HUES64 (cell line): ENCODE data around the gene HOXD10.

ENCODE experiments used
- H3K27ac ChIP-seq: 2 replicates; pipeline ENCODE4 v1.7.0; 2013; ENCODE audit warnings: low read depth, low read length, inconsistent platforms
- H3K27me3 ChIP-seq: 2 replicates; pipeline ENCODE4 v1.6.1; 2013; ENCODE audit warnings: mild to moderate bottlenecking, low read length; ENCODE audit not compliant: insufficient read depth
- H3K36me3 ChIP-seq: 2 replicates; pipeline ENCODE4 v1.6.1; 2013; ENCODE audit warnings: mild to moderate bottlenecking, low read length; ENCODE audit not compliant: insufficient read depth
- H3K4me1 ChIP-seq: 2 replicates; pipeline ENCODE4 v1.6.1; 2013; ENCODE audit warnings: mild to moderate bottlenecking, low read length, moderate library complexity; ENCODE audit not compliant: insufficient read depth
- H3K4me3 ChIP-seq: 2 replicates; pipeline ENCODE4 v1.5.1; 2013; ENCODE audit warnings: mild to moderate bottlenecking, low read length, moderate library complexity
- H3K9ac ChIP-seq: 2 replicates; pipeline ENCODE4 v1.6.1; 2013; ENCODE audit warnings: mild to moderate bottlenecking, low read depth, low read length
- H3K9me3 ChIP-seq: 2 replicates; pipeline ENCODE4 v1.6.1; 2013; ENCODE audit warnings: low read depth, low read length; ENCODE audit not compliant: insufficient read depth
- WGBS: fragments of 150-250, 120-280 bp; methylation state at CpG from one replicate; pipeline ENCODE4 v1.1.7; 2013; ENCODE audit warnings: missing lambda C conversion rate; 5-methylcytosine and 5-hydroxymethylcytosine counted together

HOXD10 gene

GRCh38 chr2:176076796-176077195 lies 39.8 kb upstream of the HOXD10 start:
- Histone ChIP-seq H3K4me3 (no peak overlapping the region), H3K27me3 (peaks cover 98% of the 10 kb centered on the region), H3K27ac (no peak overlapping the region), H3K9me3 (no peaks in the 10 kb centered on the region), H3K36me3 (no peaks in the 10 kb centered on the region), H3K9ac (no peak overlapping the region), H3K4me1 (peaks cover 4% of the 10 kb centered on the region; the same call in 1 of the 2 replicates)
- 71% methylated on average over 2 of the region's 2 CpGs for WGBS

GRCh38 chr2:176078541-176079284 lies 37.9 kb upstream of the HOXD10 start:
- H3K9ac ChIP-seq: no peak overlapping the region
- no peak overlapping the region for H3K27ac ChIP-seq
- 9% methylated on average over 25 of the region's 25 CpGs for WGBS
- H3K27me3 ChIP-seq: peaks cover 99% of the 10 kb centered on the region
- H3K9me3 ChIP-seq: no peaks in the 10 kb centered on the region
- peak overlapping the region; percentile 46 for H3K4me3 ChIP-seq
- no peaks in the 10 kb centered on the region for H3K36me3 ChIP-seq
- peaks cover 4% of the 10 kb centered on the region; the same call in 1 of the 2 replicates for H3K4me1 ChIP-seq

GRCh38 chr2:176079285-176079830 lies 37.2 kb upstream of the HOXD10 start:
- Histone ChIP-seq H3K9me3 (no peaks in the 10 kb centered on the region), H3K4me3 (peak overlapping the region; percentile 46), H3K9ac (no peak overlapping the region), H3K27ac (no peak overlapping the region), H3K27me3 (peaks cover 99% of the 10 kb centered on the region), H3K36me3 (no peaks in the 10 kb centered on the region), H3K4me1 (peaks cover 4% of the 10 kb centered on the region; the same call in 1 of the 2 replicates)
- WGBS: under 1% methylated on average over 30 of the region's 30 CpGs

- Histone ChIP-seq H3K9me3 (no peaks in the 10 kb centered on the region), H3K4me3 (peak overlapping the region; percentile 46), H3K9ac (no peak overlapping the region), H3K27me3 (peaks cover 99% of the 10 kb centered on the region), H3K36me3 (no peaks in the 10 kb centered on the region), H3K27ac (no peak overlapping the region), H3K4me1 (peaks cover 4% of the 10 kb centered on the region; the same call in 1 of the 2 replicates)
- WGBS: under 1% methylated on average over 82 of the region's 86 CpGs
Observed at GRCh38 chr2:176079831-176080539, 36.6 kb upstream of the HOXD10 start.

DNA sequence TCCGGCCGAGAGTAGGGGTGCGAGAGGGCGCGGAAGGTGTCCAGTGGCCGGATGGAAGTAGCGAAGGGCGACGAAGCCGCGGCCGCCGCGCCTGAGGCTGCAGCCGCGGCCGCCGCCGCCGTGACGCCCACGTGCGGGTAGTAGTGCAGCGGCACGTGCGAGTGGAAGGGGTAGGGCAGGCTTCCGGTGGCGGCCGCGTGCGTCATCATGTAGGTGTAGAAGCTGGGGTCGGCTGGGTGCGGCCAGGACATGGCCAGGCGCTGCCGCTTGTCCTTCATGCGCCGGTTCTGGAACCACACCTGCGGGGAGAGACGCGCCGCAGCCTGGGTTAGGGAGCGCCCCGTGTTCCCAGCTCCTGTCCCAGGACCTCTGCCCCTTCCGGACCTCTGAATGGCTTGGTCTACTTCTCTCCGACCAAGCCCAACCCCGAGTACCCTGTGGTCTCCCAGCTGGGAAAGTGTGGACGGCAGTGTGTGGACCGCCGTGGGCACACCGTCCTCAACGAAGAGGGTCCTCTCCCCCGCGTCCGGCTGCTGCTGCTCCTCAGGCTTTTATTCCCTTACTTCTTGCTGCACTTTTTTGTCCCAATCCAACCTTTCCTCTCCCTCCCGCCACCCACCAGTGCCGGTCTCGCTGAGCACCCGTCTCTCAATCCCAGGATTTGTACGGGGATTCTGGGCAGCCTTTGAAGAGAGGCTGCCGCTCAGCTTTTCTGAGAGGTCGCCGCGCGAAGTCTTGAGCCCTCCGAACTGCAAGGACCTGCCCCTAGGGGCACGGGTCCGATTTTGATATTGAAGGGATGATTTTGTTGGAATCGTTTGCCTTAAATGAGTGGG lies 35.8 kb upstream of the HOXD10 start:
- Histone ChIP-seq H3K36me3 (no peaks in the 10 kb centered on the region), H3K27me3 (peaks cover 99% of the 10 kb centered on the region), H3K9me3 (no peaks in the 10 kb centered on the region), H3K27ac (no peak overlapping the region), H3K9ac (no peak overlapping the region), H3K4me1 (peaks cover 4% of the 10 kb centered on the region; the same call in 1 of the 2 replicates), H3K4me3 (peak overlapping the region; percentile 42)
- 2% methylated on average over 68 of the region's 68 CpGs for WGBS

DNA sequence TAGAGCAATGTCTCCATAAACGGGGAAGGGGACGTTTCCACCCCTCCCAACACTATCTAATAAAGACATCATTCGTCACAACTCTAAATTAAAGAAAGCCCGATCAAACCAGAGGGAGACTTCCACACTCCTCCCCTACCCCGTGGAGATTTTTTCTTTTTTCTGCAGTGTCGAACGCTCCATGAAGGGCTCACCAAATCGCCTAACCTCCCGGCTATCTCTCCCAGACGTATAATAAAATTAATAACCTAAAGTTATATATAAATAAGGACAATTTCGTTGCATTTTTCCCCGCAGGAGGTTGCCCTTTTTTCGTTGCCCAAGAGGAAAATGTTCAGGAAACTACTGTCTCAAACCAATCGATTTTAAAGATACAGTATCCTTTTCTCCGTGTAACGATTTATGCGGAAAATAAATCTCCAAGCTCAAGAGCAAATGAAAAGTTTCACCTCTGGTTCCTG lies 35.2 kb upstream of the HOXD10 start:
- Histone ChIP-seq H3K4me1 (peaks cover 4% of the 10 kb centered on the region; the same call in 1 of the 2 replicates), H3K9me3 (no peaks in the 10 kb centered on the region), H3K27me3 (peaks cover 99% of the 10 kb centered on the region), H3K27ac (no peak overlapping the region), H3K36me3 (no peaks in the 10 kb centered on the region), H3K4me3 (no peak overlapping the region), H3K9ac (no peak overlapping the region)
- WGBS: 5% methylated on average over 15 of the region's 17 CpGs

- Histone ChIP-seq H3K9me3 (no peaks in the 10 kb centered on the region), H3K4me1 (peaks cover 4% of the 10 kb centered on the region; the same call in 1 of the 2 replicates), H3K36me3 (no peaks in the 10 kb centered on the region), H3K9ac (no peak overlapping the region), H3K27me3 (peaks cover 99% of the 10 kb centered on the region), H3K4me3 (peak overlapping the region; percentile 14; the same call in 1 of the 2 replicates), H3K27ac (no peak overlapping the region)
- WGBS: 2% methylated on average over 62 of the region's 62 CpGs
Observed at GRCh38 chr2:176081837-176082524, 34.6 kb upstream of the HOXD10 start.

- 2% methylated on average over 10 of the region's 10 CpGs for WGBS
- Histone ChIP-seq H3K27me3 (peaks cover 99% of the 10 kb centered on the region), H3K9me3 (no peaks in the 10 kb centered on the region), H3K4me3 (peak overlapping the region; percentile 10; the same call in 1 of the 2 replicates), H3K9ac (no peak overlapping the region), H3K27ac (no peak overlapping the region), H3K36me3 (no peaks in the 10 kb centered on the region), H3K4me1 (peaks cover 4% of the 10 kb centered on the region; the same call in 1 of the 2 replicates)
Observed at GRCh38 chr2:176082525-176082823, 34.1 kb upstream of the HOXD10 start.

DNA sequence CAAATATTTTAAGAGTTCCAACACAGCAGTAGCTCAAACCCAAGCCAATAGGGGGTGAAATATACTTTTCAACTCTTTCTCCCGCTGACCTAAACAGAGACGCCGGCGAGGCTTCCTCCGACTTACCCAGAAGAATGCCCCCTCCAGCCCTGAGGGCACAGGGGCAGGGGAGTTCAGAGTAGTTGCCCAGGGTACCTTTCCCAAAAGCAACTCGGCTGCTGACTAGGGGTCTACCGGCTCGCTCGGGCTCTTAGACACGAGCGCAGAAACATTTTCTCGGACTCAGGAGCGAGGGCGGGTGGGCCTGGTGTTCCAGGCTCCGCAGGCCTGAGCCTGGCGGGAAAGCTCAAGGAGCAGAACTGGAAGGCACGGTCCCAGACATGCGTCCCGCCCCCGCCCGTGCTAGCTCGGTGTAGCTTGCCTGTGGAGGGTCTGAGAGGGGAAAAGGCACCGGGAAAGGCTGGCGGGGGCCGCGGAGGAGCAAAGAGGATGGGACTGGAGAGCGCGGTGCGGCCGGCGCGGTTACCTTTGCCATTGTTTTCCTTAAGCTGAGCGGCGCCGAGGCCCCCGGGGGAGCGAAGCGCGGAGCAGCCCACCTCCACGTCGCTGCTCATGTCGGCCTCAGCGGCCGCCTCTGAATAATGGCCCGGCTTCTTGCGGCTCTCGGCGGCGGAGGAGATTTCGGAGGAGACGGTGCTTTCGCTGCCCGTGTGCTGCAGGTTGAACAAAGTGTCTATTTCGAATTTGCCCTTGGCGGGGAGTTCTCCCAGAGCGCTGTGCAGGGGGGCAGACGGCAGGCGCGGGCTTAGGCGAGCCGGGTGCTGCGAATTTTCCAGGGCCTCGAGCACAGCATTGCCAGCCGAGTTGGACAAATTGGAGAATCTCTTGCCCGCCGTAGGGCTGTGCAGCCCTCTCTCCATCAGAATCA lies 33.5 kb upstream of the HOXD10 start:
- Histone ChIP-seq H3K4me1 (peaks cover 4% of the 10 kb centered on the region; the same call in 1 of the 2 replicates), H3K27ac (no peak overlapping the region), H3K9me3 (no peaks in the 10 kb centered on the region), H3K9ac (no peak overlapping the region), H3K4me3 (0 out of 2 replicates have a peak overlapping the region, but pooled peaks have one; percentile 10), H3K36me3 (no peaks in the 10 kb centered on the region), H3K27me3 (peaks cover 99% of the 10 kb centered on the region)
- WGBS: 1% methylated on average over 66 of the region's 66 CpGs
